HepG2 (cell line): ENCODE data around the gene ZIK1. TPM values are rescaled to one million over a fixed set of nuclear protein-coding genes. Genes with fewer than 3 reads are reported as not detected.
A peak's percentile ranks its signal among the peaks of the same experiment; 100 is the strongest.

Experiments used
- BHLHE40 ChIP-seq: IDR thresholded peaks from 2 replicates; pipeline ENCODE4 v1.6.1; 2011; ENCODE audit warnings: low read length, improper control_type of control experiment
- CENPT ChIP-seq: sonication (generic); formaldehyde crosslinking; IDR thresholded peaks from 2 replicates; pipeline ENCODE4 v1.8.0; 2022; ENCODE audit warnings: low read depth, mild to moderate bottlenecking, moderate library complexity, missing genetic modification reagents
- CTCF ChIP-seq: sonication (generic); formaldehyde crosslinking; IDR thresholded peaks from 2 replicates; pipeline ENCODE4 v1.5.0; 2020; ENCODE audit warnings: mild to moderate bottlenecking, missing genetic modification reagents, moderate library complexity
- HDAC6 ChIP-seq: fragments of 200-600 bp; sonication (generic); IDR thresholded peaks from 2 replicates; pipeline ENCODE4 v1.7.0; 2017; ENCODE audit warnings: mild to moderate bottlenecking, antibody characterized with exemption, low read length, low read depth
- IRF2 ChIP-seq: IDR thresholded peaks from 2 replicates; pipeline ENCODE4 v1.6.1; 2018; ENCODE audit warnings: missing genetic modification reagents, missing compliant biosample characterization
- KDM4B ChIP-seq: sonication (generic); formaldehyde crosslinking; IDR thresholded peaks from 2 replicates; pipeline ENCODE4 v1.4.0; 2020; ENCODE audit warnings: missing genetic modification reagents
- MAZ ChIP-seq, 2 experiments: sonication (generic) in 1 of 2; formaldehyde crosslinking in 1 of 2; IDR thresholded peaks; 2 replicates each; pipeline versions ENCODE4 v1.5.0 to v1.6.1; 2012 to 2020; ENCODE audit warnings: low read depth in 2 of 2, mild to moderate bottlenecking in 2 of 2, borderline replicate concordance in 1 of 2, improper control_type of control experiment in 1 of 2, low read length in 1 of 2, missing genetic modification reagents in 1 of 2, moderate library complexity in 1 of 2
- NR2C2 ChIP-seq: sonication (generic); formaldehyde crosslinking; IDR thresholded peaks from 2 replicates; pipeline ENCODE4 v1.4.0; 2020; ENCODE audit warnings: missing genetic modification reagents, mild to moderate bottlenecking, moderate library complexity, borderline replicate concordance
- PHF8 ChIP-seq: sonication (generic); formaldehyde crosslinking; IDR thresholded peaks from 2 replicates; pipeline ENCODE4 v1.5.0; 2020; ENCODE audit warnings: missing genetic modification reagents
- RBM39 ChIP-seq: fragments of 200-400 bp; formaldehyde crosslinking; IDR thresholded peaks from one replicate; pipeline ENCODE4 v1.6.1; 2018; ENCODE audit warnings: antibody characterized with exemption, mild to moderate bottlenecking, low read depth, low read length; ENCODE audit not compliant: poor library complexity, severe bottlenecking
- SMARCC2 ChIP-seq: fragments of 450-650 bp; IDR thresholded peaks from 2 replicates; pipeline ENCODE4 v1.6.1; 2017; ENCODE audit warnings: antibody characterized with exemption, mild to moderate bottlenecking
- SRSF4 ChIP-seq: fragments of 200-400 bp; formaldehyde crosslinking; IDR thresholded peaks from one replicate; pipeline ENCODE4 v1.6.1; 2018; ENCODE audit warnings: mild to moderate bottlenecking, low read depth, low read length, moderate library complexity; ENCODE audit not compliant: poor library complexity, severe bottlenecking
- XRCC5 ChIP-seq: fragments of 200-400 bp; formaldehyde crosslinking; optimal IDR thresholded peaks from 2 replicates; pipeline ENCODE3; 2017; ENCODE audit warnings: mild to moderate bottlenecking, low read length
- ZFAT ChIP-seq: sonication (generic); formaldehyde crosslinking; conservative IDR thresholded peaks from 2 replicates; pipeline ENCODE4 v1.8.1; 2023; ENCODE audit warnings: missing genetic modification reagents, inconsistent platforms
- ZNF143 ChIP-seq: sonication (generic); formaldehyde crosslinking; IDR thresholded peaks from 2 replicates; pipeline ENCODE4 v1.4.0; 2020; ENCODE audit warnings: missing genetic modification reagents
- ZNF207 ChIP-seq: fragments of 450-650 bp; IDR thresholded peaks from 2 replicates; pipeline ENCODE4 v1.6.1; 2016; ENCODE audit warnings: antibody characterized with exemption, borderline replicate concordance
- ZNF232 ChIP-seq: sonication (generic); formaldehyde crosslinking; IDR thresholded peaks from 2 replicates; pipeline ENCODE4 v1.4.0; 2020; ENCODE audit warnings: missing genetic modification reagents, borderline replicate concordance
- ZNF34 ChIP-seq: sonication (generic); formaldehyde crosslinking; IDR thresholded peaks from 2 replicates; pipeline ENCODE4 v1.4.0; 2020; ENCODE audit warnings: mild to moderate bottlenecking, missing genetic modification reagents, borderline replicate concordance
- ZNF484 ChIP-seq: sonication (generic); formaldehyde crosslinking; IDR thresholded peaks from 2 replicates; pipeline ENCODE4 v1.5.1; 2020; ENCODE audit warnings: mild to moderate bottlenecking, low read depth, missing genetic modification reagents, borderline replicate concordance
- ZNF619 ChIP-seq: sonication (generic); formaldehyde crosslinking; IDR thresholded peaks from 2 replicates; pipeline ENCODE4 v1.4.0; 2020; ENCODE audit warnings: mild to moderate bottlenecking, missing genetic modification reagents
- ZNF724P ChIP-seq: sonication (generic); formaldehyde crosslinking; IDR thresholded peaks from 2 replicates; pipeline ENCODE4 v1.8.0; 2022; ENCODE audit warnings: missing genetic modification reagents, borderline replicate concordance
- ZNF777 ChIP-seq: sonication (generic); formaldehyde crosslinking; IDR thresholded peaks from 2 replicates; pipeline ENCODE4 v1.4.0; 2020; ENCODE audit warnings: missing genetic modification reagents
- polyA plus RNA-seq, 8 experiments: library from polyadenylated mRNA; depleted of rRNA in 3 of 8; stranded (reverse) in 7 of 8; unstranded in 1 of 8; fragments of >200 nt; fragmentation: Illumina TruSeq in 4 of 8; extraction: Trizol in 4 of 8; gene quantifications; 2 replicates each; pipeline versions ENCODE4 v1.2.1 to v1.2.3, GENCODE V29; 2011 to 2016; ENCODE audit warnings: low read depth in 4 of 8, missing spikeins in 1 of 8, mixed read lengths in 1 of 8; ENCODE audit not compliant: insufficient read depth in 1 of 8
- total RNA-seq, 5 experiments: library from RNA; depleted of rRNA; stranded (reverse); fragments of >200 nt; fragmentation: Illumina TruSeq; extraction: Trizol; gene quantifications; 2 replicates each; pipeline ENCODE4 v1.2.3, GENCODE V29; 2016; ENCODE audit warnings: low read depth in 1 of 5
- TF ChIP-seq, protein P1 (sequence below): sonication (generic); formaldehyde crosslinking; IDR thresholded peaks from 2 replicates; pipeline ENCODE4 v1.4.0; 2020; ENCODE audit warnings: mild to moderate bottlenecking, missing genetic modification reagents
- TF ChIP-seq, protein P2 (sequence below): sonication (generic); formaldehyde crosslinking; IDR thresholded peaks from 2 replicates; pipeline ENCODE4 v1.8.0; 2022; ENCODE audit warnings: mild to moderate bottlenecking, missing genetic modification reagents; ENCODE audit not compliant: insufficient replicate concordance

ZIK1 gene
- total and polyA plus RNA-seq, 2 of the 13 experiments (the other 11 are each of a cell fraction or from before 2014, with no cell fraction given), result 2.1 to 7.2 TPM

DNA sequence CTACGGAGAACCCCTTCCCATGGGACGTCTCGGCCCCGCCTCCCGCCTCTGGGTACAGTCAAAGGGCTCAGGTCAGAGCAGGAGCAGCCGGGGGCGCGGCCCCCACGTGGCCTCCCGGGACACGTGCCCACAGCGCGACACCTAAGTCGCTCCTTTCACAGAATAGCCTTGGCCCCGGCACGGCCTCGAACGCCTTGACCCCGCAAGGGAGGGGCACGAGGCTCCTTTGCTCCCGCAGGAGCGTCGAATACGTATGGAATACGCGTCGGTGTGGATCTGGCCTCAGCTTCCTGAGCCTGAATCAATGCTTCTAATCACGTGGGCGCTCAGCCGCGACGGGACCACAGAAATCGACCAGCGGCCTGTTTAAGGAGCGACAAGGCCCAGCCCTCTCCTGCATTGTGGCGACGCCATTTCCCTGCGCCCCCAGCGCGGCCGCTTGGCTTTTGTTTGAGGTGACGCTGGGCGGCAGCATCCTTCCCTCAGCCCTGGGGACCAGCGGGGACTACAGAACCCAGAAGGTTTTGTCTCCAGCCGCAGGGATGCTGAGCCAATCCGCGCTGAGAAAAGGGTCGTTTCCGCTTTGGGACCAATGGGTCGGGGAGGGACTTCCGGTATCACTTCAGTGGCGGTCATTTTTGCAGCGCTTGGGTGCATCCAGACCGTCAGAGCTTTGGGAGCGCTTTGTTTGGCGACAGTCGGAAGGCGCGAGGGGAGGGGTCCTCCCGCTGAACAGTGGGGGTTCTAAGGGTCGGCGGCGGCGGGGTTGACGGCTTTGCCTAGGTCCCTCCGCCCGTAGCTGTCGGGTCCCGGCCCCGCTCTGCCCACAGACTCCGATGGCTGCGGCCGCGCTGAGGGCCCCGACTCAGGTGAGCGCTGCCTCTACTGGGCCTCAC is at the start of gene ZIK1 (continued):
- TF ChIP-seq ZNF232 (CRISPR knock-in tag) (no peak), NR2C2 (peak; percentile 84), ZNF484 (CRISPR knock-in tag) (no peak), ZFAT (CRISPR knock-in tag) (no peak), ZNF777 (CRISPR knock-in tag) (no peak), IRF2 (0 out of 2 replicates have a peak, but pooled peaks have one; percentile 35), XRCC5 (peak; percentile 28), ZNF34 (no peak), RBM39 (no peak), ZNF143 (CRISPR knock-in tag) (peak; percentile 89), HDAC6 (no peak), SMARCC2 (no peak), CENPT (CRISPR knock-in tag) (no peak), ZNF724P (0 out of 2 replicates have a peak, but pooled peaks have one; percentile 38), CTCF (CRISPR knock-in tag) (peak; percentile 46), PHF8 (CRISPR knock-in tag) (peak; percentile 64), KDM4B (no peak), ZNF619 (CRISPR knock-in tag) (no peak), SRSF4 (no peak), BHLHE40 (no peak), MAZ (IDR thresholded peaks at IDR 0.05; ENCODE audit: borderline replicate concordance, low read depth, low read length) (no peak), MAZ (CRISPR knock-in tag; IDR thresholded peaks at IDR 0.05; ENCODE audit: low read depth) (no peak), ZNF207 (no peak)
- TF ChIP-seq, protein P1, sequence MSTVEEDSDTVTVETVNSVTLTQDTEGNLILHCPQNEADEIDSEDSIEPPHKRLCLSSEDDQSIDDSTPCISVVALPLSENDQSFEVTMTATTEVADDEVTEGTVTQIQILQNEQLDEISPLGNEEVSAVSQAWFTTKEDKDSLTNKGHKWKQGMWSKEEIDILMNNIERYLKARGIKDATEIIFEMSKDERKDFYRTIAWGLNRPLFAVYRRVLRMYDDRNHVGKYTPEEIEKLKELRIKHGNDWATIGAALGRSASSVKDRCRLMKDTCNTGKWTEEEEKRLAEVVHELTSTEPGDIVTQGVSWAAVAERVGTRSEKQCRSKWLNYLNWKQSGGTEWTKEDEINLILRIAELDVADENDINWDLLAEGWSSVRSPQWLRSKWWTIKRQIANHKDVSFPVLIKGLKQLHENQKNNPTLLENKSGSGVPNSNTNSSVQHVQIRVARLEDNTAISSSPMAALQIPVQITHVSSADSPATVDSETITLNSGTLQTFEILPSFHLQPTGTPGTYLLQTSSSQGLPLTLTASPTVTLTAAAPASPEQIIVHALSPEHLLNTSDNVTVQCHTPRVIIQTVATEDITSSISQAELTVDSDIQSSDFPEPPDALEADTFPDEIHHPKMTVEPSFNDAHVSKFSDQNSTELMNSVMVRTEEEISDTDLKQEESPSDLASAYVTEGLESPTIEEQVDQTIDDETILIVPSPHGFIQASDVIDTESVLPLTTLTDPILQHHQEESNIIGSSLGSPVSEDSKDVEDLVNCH (CRISPR knock-in tag), result no peak
- TF ChIP-seq, protein P2, sequence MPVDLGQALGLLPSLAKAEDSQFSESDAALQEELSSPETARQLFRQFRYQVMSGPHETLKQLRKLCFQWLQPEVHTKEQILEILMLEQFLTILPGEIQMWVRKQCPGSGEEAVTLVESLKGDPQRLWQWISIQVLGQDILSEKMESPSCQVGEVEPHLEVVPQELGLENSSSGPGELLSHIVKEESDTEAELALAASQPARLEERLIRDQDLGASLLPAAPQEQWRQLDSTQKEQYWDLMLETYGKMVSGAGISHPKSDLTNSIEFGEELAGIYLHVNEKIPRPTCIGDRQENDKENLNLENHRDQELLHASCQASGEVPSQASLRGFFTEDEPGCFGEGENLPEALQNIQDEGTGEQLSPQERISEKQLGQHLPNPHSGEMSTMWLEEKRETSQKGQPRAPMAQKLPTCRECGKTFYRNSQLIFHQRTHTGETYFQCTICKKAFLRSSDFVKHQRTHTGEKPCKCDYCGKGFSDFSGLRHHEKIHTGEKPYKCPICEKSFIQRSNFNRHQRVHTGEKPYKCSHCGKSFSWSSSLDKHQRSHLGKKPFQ (CRISPR knock-in tag), result no peak
